ENCODE data around the gene P2RY2.

GRCh38 chr11:73209892-73210291, 8.2 kb upstream of the P2RY2 start:
- TF ChIP-seq EP300 (IDR thresholded peaks at IDR 0.05): no peak
- TF ChIP-seq CEBPB (IDR thresholded peaks at IDR 0.05): no peak
- TF ChIP-seq CBX2 (IDR thresholded peaks at IDR 0.05; ENCODE audit: borderline replicate concordance, low read depth): no peak
- no peak for TF ChIP-seq CTCF (IDR thresholded peaks at IDR 0.05)
- no peak for TF ChIP-seq RNF2 (IDR thresholded peaks at IDR 0.05; ENCODE audit: borderline replicate concordance, low read depth)
- no peak for TF ChIP-seq CHD2 (IDR thresholded peaks at IDR 0.05; ENCODE audit: low read length, partially characterized antibody)
- no peak for TF ChIP-seq SMC3 (IDR thresholded peaks at IDR 0.05)
- no peak for TF ChIP-seq REST (IDR thresholded peaks at IDR 0.05)
- TF ChIP-seq BCL3 (IDR thresholded peaks at IDR 0.05): no peak

Measured in A549 (cell line).